Esophagus muscularis mucosa (tissue), 4 donors: ENCODE data around the gene LIMCH1. TPM values are rescaled to one million over a fixed set of nuclear protein-coding genes. Genes with fewer than 3 reads are reported as not detected.

Source experiments
- DNase-seq: peaks from one replicate; pipeline ENCODE4 v3.0.0-alpha.2; 2017; ENCODE audit errors: extremely low spot score
- H3K27ac ChIP-seq, 4 donors: fragments of 200-600 bp; sonication (generic); replicated peaks in 1 of 4; 1 replicate in 3 of 4; 2 replicates in 1 of 4; pipeline ENCODE4 v1.5.1; 2016 to 2019; ENCODE audit warnings: mild to moderate bottlenecking in 1 of 4
- H3K27me3 ChIP-seq, 4 donors: fragments of 200-600 bp; sonication (generic); one replicate each; pipeline versions ENCODE4 v1.5.1 to v1.6.0; 2016 to 2019
- H3K36me3 ChIP-seq, 4 donors: fragments of 200-600 bp; sonication (generic); one replicate each; pipeline ENCODE4 v1.5.1; 2016 to 2019
- H3K4me1 ChIP-seq, 4 donors: fragments of 200-600 bp; sonication (generic); one replicate each; pipeline ENCODE4 v1.5.1; 2016 to 2019
- H3K4me3 ChIP-seq, 4 donors: fragments of 200-600 bp; sonication (generic); 1 replicate in 2 of 4; 2 replicates in 2 of 4; pipeline ENCODE4 v1.5.1; 2016 to 2019; ENCODE audit warnings: mild to moderate bottlenecking in 4 of 4, moderate library complexity in 1 of 4
- H3K9me3 ChIP-seq, 4 donors: fragments of 200-600 bp; sonication (generic); 1 replicate in 3 of 4; 2 replicates in 1 of 4; pipeline ENCODE4 v1.5.1; 2016 to 2019
- CTCF ChIP-seq, 3 experiments: fragments of 200-600 bp in 2 of 3; fragments of 450-650 bp in 1 of 3; sonication (generic) in 2 of 3; IDR thresholded peaks; one replicate each; pipeline ENCODE4 v1.5.1; 2017 to 2019; ENCODE audit warnings: antibody characterized with exemption in 3 of 3, mild to moderate bottlenecking in 2 of 3, moderate library complexity in 1 of 3
- EP300 ChIP-seq: sonication (generic); formaldehyde crosslinking; IDR thresholded peaks from one replicate; pipeline ENCODE4 v1.6.1; 2017; ENCODE audit warnings: antibody characterized with exemption
- POLR2A ChIP-seq: fragments of 450-650 bp; IDR thresholded peaks from one replicate; pipeline ENCODE4 v1.6.1; 2017; ENCODE audit warnings: antibody characterized with exemption, moderate library complexity, mild to moderate bottlenecking, low read depth
- POLR2AphosphoS5 ChIP-seq, 2 donors: sonication (generic); formaldehyde crosslinking; IDR thresholded peaks; one replicate each; pipeline ENCODE4 v1.6.1; 2017; ENCODE audit warnings: antibody characterized with exemption in 2 of 2
- WGBS: methylation state at CpG from one replicate; pipeline ENCODE4 v1.1.5; 2018; 5-methylcytosine and 5-hydroxymethylcytosine counted together
- intact Hi-C: fragments of 100-400 bp; cut with DNase I; formaldehyde crosslinking; loops from one replicate; pipeline ENCODE4 v1.15.1; 2023
- total RNA-seq, 4 donors: library from RNA; depleted of rRNA; stranded (reverse); fragments of >200 nt; gene quantifications; one replicate each; pipeline versions ENCODE4 v1.1.0 to v1.2.1, GENCODE V29; 2016

Gene LIMCH1
- total RNA-seq, 4 donors from 2014 or later, result 49.0 to 101 (median 72.1) TPM

GRCh38 chr4:41610474-41610873 lies 72.5 kb downstream of the LIMCH1 start:
- no peaks in the 10 kb centered on the region for H3K9me3 ChIP-seq
- intact Hi-C loops, result no loop called here
- DNase-seq, result no peak
- TF ChIP-seq POLR2AphosphoS5 (IDR thresholded peaks at IDR 0.05), result no peak
- no peak for TF ChIP-seq POLR2A
- no peak for TF ChIP-seq CTCF (IDR thresholded peaks at IDR 0.05)
- no peak for TF ChIP-seq EP300
- H3K27ac ChIP-seq, result no peak overlapping the region
- WGBS, result 98% methylated on average over 3 of the region's 3 CpGs
- H3K4me1 ChIP-seq, result peaks cover 28 to 31% (median 31%) of the 10 kb centered on the region in 4 donors
- H3K27me3 ChIP-seq, result no peaks in the 10 kb centered on the region
- peaks cover 0 to 32% (median 0%) of the 10 kb centered on the region in 4 donors for H3K36me3 ChIP-seq
- no peak overlapping the region for H3K4me3 ChIP-seq

- intact Hi-C loops, result no loop called here
- TF ChIP-seq CTCF (IDR thresholded peaks at IDR 0.05) (no peak), EP300 (no peak), POLR2AphosphoS5 (IDR thresholded peaks at IDR 0.05) (no peak), POLR2A (no peak)
- Histone ChIP-seq H3K4me3 (no peak overlapping the region), H3K9me3 (no peaks in the 10 kb centered on the region), H3K27ac (peak overlapping the region in 2 of 4 donors; percentile 60 to 65), H3K4me1 (peaks cover 28 to 31% (median 31%) of the 10 kb centered on the region in 4 donors), H3K27me3 (no peaks in the 10 kb centered on the region), H3K36me3 (peaks cover 0 to 24% (median 0%) of the 10 kb centered on the region in 4 donors)
- no peak for DNase-seq
- 96% methylated on average over 1 of the region's 1 CpG for WGBS
Measured at GRCh38 chr4:41611124-41611838, 73.3 kb downstream of the LIMCH1 start.

- peak overlapping the region; percentile 52 to 71 (median 62) for H3K27ac ChIP-seq
- H3K36me3 ChIP-seq, result peaks cover 0 to 19% (median 0%) of the 10 kb centered on the region in 4 donors
- TF ChIP-seq POLR2AphosphoS5 (IDR thresholded peaks at IDR 0.05) (peak; percentile 36 to 67), POLR2A (no peak)
- H3K4me1 ChIP-seq, result peaks cover 28 to 31% (median 29%) of the 10 kb centered on the region in 4 donors
- H3K27me3 ChIP-seq, result no peaks in the 10 kb centered on the region
- no peak for DNase-seq
- H3K9me3 ChIP-seq, result no peaks in the 10 kb centered on the region
- H3K4me3 ChIP-seq, result peak overlapping the region; percentile 32 to 47 (median 40)
- intact Hi-C loops, result no loop called here
- 26% methylated on average over 14 of the region's 14 CpGs for WGBS
Measured at GRCh38 chr4:41611881-41612871, 74.2 kb downstream of the LIMCH1 start.

- 24% methylated on average over 15 of the region's 15 CpGs for WGBS
- Histone ChIP-seq H3K4me3 (peak overlapping the region; percentile 32 to 47 (median 40)), H3K36me3 (peaks cover 0 to 6% (median 0%) of the 10 kb centered on the region in 4 donors), H3K27me3 (no peaks in the 10 kb centered on the region), H3K27ac (peak overlapping the region; percentile 18 to 71 (median 62)), H3K4me1 (peaks cover 26 to 31% (median 29%) of the 10 kb centered on the region in 4 donors), H3K9me3 (no peaks in the 10 kb centered on the region)
- no peak for DNase-seq
- intact Hi-C loops, result no loop called here
- TF ChIP-seq POLR2A (no peak), EP300 (no peak), POLR2AphosphoS5 (IDR thresholded peaks at IDR 0.05) (no peak), CTCF (IDR thresholded peaks at IDR 0.05) (no peak)
Measured at GRCh38 chr4:41613386-41613785, 75.4 kb downstream of the LIMCH1 start.
